GM23248 (cell line): Measurements from ENCODE around the gene RALA.

Experiments
- EZH2 ChIP-seq: fragments of 200-600 bp; sonication (generic); IDR thresholded peaks from 2 replicates; pipeline ENCODE4 v1.6.1; 2018; ENCODE audit warnings: antibody characterized with exemption, mild to moderate bottlenecking; ENCODE audit not compliant: insufficient read depth, poor library complexity, severe bottlenecking
- EZH2phosphoT487 ChIP-seq: fragments of 200-600 bp; sonication (generic); IDR thresholded peaks from 2 replicates; pipeline ENCODE4 v1.6.1; 2018; ENCODE audit warnings: antibody characterized with exemption, moderate library complexity, mild to moderate bottlenecking, low read depth; ENCODE audit not compliant: insufficient read depth

- TF ChIP-seq EZH2 (no peak), EZH2phosphoT487 (no peak)
Observed at GRCh38 chr7:39659356-39660013, 36.1 kb downstream of the RALA start.
